GM13976 (cell line): ENCODE measurements around the gene ZNF574.
A peak's percentile ranks its signal among the peaks of the same experiment; 100 is the strongest.

Experiments
- DNase-seq: peaks from one replicate; pipeline ENCODE4 v3.0.0; 2012; ENCODE audit warnings: low spot score
- CTCF ChIP-seq: IDR thresholded peaks from 2 replicates; pipeline ENCODE4 v1.5.1; 2012; ENCODE audit warnings: borderline replicate concordance, mild to moderate bottlenecking; ENCODE audit not compliant: insufficient read depth; ENCODE audit errors: extremely low read depth, missing control alignments, control extremely low read depth
- in situ Hi-C: fragments of 300-500 bp; cut with MboI; formaldehyde crosslinking; loops from one replicate; pipeline ENCODE4 v1.12.0; 2022; ENCODE audit warnings: low sequenced_read_pairs, mixed read lengths, inconsistent platforms; ENCODE audit not compliant: unreplicated experiment

The ZNF574 gene

GRCh38 chr19:42079886-42080763 is 4.2 kb downstream of the ZNF574 start:
- TF ChIP-seq CTCF = no peak
- in situ Hi-C loops = no loop called here

GRCh38 chr19:42080764-42081375 is 4.9 kb downstream of the ZNF574 start:
- in situ Hi-C loops = no loop called here
- no peak for TF ChIP-seq CTCF
- DNase-seq = no peak

More at GRCh38 chr19:42079886-42080763, 4.2 kb downstream of the ZNF574 start:
- no peak for DNase-seq

DNA sequence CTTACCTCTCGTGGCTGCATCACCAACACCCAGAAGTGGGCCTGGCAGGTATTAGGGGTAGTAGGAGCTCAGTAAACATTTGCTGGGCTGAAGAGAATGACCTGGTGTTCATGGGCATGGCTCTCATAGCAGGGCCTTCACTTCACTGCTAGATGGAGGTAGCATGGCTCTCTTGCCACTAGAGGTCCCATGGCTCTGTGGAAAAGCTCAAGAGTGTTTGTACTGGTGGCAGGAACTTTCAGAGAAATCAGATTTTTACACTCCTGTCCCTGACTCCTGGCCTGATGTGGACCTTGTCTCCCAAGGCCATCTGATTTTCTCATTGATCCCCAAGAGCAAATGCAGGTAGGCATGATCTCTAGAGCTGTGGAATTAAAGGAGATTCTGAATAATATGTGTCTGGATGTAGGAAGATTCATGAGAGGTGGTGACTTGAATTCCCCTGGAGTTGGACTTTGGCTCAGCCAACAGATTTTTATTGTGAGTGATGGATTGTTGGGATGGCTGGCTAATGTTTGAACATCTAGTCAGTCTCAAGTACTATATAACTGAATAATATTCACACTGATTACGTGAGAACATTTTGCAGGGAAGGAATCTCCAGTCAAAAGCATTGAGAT is 5.7 kb downstream of the ZNF574 start:
- peak; percentile 42 for TF ChIP-seq CTCF
- in situ Hi-C loops = no loop called here
- peak; percentile 52 for DNase-seq

DNA sequence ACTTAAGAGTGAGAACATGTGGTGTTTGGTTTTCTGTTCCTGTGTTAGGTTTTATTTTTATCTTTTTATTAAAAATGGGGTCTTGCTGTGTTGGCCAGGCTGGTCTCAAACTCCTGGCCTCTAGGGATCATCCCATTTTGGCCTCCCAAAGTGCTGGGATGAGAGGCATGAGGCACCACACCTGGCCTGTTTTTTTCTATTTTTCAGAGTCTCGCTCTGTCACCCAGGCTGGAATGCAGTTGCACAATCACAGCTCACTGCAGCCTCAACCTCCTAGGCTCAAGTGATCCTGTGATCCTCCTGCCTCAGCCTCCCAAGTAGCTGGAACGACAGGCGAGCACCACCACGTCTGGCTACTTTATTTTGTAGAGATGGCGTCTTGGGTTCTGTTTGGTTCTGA is 7.6 kb downstream of the ZNF574 start:
- no peak for TF ChIP-seq CTCF
- in situ Hi-C loops = no loop called here
- no peak for DNase-seq

DNA sequence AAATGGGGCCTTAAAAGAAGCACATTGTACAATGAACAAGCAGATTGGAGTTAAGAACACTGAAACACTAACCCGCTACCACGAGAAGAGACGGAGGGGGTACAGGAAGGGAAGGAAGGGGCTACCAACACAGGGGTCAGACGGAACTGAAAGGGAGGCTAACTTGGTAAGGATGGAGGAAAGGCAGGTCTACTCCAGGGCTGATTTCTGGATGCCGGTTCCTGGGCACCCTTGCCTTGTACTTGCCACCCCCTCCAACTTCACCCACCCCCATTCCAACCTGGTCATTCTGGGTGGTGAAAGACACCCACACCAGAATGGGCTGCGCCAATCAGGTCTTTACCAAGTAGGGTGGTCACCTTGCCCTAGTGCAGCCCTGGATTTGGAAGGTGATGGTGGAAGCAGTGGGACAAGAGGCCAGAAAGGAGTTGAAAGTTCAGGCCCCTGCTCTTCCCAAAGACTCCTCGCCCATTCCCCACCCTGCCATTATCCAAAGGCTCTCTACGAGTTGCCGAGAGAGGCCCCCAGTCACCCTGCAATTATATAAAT is 10.3 kb downstream of the ZNF574 start:
- in situ Hi-C loops = no loop called here
- no peak for TF ChIP-seq CTCF
- no peak for DNase-seq

DNA sequence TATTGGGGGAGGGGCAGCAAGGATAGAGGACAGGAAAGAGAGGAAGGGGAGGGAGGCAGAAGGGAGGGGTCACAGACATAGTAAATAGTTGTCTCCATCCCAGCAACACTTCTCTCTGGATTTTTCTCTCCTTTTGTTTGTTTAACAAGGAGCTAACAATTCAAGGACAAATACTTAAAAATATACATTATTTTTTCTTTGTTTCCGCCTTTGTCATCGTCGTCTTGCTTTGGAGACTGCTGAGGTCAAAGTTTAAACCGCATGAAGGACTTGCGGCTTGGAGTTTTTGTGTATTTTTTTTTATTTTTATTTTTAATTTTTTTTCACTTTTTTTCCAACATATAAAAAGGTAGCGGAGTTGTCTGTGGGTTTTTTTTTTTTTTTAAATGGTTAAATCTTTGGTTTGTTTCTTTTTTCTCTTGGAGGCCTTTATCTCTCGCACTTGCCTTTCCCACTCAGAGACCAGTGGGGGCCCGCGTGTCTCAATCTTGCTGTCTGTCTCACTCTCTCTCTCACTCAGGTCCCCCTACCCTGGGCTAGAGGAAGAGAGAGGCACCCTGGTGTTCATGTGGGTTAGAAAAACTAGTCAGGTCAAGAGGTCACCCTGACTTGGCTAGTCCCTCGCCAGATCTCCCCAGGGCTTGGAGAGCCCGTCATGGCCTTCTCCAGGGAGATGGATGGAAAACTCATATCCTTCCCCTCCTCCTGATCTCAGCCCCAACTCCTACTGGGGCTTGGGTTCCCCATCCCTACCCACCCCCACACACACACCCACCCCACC is 11.0 kb downstream of the ZNF574 start:
- no peak for TF ChIP-seq CTCF
- DNase-seq = no peak
- in situ Hi-C loops = no loop called here
